Brain microvascular endothelial cell (primary cell): ENCODE data around the gene OPALIN.

ENCODE experiments used
- DNase-seq: peaks from one replicate; pipeline ENCODE4 v3.0.0-alpha.2; 2020
- H3K27ac ChIP-seq: fragments of 250-450 bp; sonication (Bioruptor Pico); 2 replicates; pipeline ENCODE4 v1.5.1; 2020; ENCODE audit warnings: mild to moderate bottlenecking, moderate library complexity
- H3K27me3 ChIP-seq: fragments of 250-450 bp; sonication (Bioruptor Pico); replicated peaks from 2 replicates; pipeline ENCODE4 v1.5.1; 2020; ENCODE audit warnings: mild to moderate bottlenecking
- H3K36me3 ChIP-seq: fragments of 250-450 bp; sonication (Bioruptor Pico); replicated peaks from 2 replicates; pipeline ENCODE4 v1.5.1; 2020; ENCODE audit warnings: mild to moderate bottlenecking
- H3K4me3 ChIP-seq: 2 replicates; pipeline ENCODE4 v1.5.1; 2011; ENCODE audit warnings: low read depth, mild to moderate bottlenecking, control low read depth, low read length, moderate library complexity
- in situ Hi-C: cut with HindIII; loops from 2 replicates; pipeline ENCODE4 v1.10.0; 2017; ENCODE audit warnings: low sequenced_read_pairs, low pct_ligation_motif_present
- TF ChIP-seq, protein P1 (sequence below): IDR thresholded peaks from 2 replicates; pipeline ENCODE4 v1.5.1; 2011; ENCODE audit warnings: low read depth, mild to moderate bottlenecking, moderate library complexity, low read length, control low read depth, inconsistent platforms; ENCODE audit errors: missing control alignments

The OPALIN gene

DNA sequence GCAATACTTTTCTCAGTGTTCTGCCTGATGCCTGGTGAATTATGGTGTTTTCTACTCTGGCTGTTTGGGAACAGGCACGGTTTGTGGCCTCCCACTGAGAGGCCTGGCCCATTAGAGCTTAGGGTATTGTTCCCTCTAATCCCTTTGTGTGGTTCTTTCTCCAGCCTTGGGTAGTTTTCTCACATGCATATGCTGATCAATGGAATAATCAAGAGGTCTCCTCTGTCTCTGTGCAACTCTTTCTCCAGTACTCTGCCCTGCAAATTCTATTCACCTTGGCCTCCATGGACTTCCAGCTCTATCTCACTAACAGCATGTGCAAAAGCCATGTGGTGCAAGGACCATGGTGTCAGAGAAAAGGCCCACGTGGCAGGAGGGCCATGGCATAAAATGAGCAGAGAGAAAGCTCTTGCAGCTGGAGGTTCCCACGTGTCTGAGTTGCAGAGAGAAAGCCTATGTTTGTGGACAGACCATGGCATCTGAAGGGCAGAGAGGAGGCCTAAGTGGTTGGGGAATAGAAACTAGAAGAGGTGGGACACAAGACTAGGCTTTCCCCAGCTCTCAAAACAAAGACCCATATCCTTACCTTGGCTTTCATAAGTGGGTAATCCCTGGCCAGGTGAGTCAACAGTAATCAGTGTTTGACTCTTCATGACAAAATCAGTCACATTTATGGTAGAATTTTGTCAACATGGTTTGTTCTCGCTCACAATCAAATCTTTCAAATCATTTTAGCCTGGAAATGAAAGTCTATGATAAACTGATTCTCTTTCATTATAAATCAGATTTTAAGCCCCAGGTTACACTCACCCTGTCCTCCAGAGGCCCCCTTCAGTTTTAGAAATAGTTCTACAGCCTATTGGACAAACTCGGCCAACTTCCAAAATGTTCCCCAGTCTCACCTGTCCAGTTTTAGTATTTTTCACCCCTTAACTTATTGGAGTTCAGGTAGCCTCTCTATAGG is 17.3 kb downstream of the OPALIN start:
- Histone ChIP-seq H3K36me3 (no peaks in the 10 kb centered on the region), H3K27me3 (no peaks in the 10 kb centered on the region), H3K4me3 (no peak overlapping the region), H3K27ac (no peak overlapping the region)
- no peak for DNase-seq
- TF ChIP-seq, protein P1, sequence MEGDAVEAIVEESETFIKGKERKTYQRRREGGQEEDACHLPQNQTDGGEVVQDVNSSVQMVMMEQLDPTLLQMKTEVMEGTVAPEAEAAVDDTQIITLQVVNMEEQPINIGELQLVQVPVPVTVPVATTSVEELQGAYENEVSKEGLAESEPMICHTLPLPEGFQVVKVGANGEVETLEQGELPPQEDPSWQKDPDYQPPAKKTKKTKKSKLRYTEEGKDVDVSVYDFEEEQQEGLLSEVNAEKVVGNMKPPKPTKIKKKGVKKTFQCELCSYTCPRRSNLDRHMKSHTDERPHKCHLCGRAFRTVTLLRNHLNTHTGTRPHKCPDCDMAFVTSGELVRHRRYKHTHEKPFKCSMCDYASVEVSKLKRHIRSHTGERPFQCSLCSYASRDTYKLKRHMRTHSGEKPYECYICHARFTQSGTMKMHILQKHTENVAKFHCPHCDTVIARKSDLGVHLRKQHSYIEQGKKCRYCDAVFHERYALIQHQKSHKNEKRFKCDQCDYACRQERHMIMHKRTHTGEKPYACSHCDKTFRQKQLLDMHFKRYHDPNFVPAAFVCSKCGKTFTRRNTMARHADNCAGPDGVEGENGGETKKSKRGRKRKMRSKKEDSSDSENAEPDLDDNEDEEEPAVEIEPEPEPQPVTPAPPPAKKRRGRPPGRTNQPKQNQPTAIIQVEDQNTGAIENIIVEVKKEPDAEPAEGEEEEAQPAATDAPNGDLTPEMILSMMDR = no peak
- in situ Hi-C loops = no loop called here

DNA sequence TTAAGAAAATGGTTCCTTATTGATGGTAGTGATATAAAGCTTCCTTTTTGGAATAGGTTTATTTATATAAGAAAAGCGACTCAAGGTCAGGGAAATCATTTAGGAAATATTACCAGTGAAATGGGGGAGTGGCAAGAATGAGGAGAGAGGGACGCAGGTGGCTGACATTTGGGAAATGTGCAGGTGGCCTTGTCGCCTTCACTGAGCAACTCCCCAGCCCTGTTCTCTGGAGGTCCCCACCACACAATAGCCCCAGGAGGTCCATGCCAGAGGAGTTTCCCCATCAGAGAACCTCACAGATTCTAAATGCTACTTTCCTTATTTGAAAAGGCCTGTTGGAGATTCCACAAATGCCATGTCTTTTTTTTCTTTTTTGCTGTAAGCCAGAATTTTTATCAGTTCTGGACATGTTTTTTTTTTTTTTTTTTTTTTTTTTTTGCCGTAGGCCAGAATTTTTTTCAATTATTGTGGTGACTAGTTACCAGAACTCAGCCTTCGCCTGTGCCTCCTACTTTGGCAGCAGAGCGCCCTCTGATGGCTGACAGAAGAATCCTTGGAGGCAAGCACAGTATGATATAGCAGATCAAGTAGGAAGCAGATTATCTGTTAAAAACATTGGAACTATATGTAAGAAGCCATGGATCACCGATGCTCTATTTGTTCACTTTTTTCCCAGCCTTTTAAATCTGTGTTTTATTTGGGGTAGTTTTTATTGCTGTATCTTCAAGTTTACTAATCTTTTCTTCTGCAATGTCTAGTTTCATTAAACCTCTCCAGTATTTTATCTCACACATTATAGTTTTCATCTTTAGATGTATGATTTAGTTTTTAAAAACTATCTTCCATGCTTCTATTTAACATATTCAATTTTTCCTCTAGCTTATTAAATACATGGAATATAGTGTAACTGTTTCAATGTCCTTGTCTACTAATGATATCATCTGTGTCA is 18.6 kb downstream of the OPALIN start:
- TF ChIP-seq, protein P1 = peak; percentile 93

DNA sequence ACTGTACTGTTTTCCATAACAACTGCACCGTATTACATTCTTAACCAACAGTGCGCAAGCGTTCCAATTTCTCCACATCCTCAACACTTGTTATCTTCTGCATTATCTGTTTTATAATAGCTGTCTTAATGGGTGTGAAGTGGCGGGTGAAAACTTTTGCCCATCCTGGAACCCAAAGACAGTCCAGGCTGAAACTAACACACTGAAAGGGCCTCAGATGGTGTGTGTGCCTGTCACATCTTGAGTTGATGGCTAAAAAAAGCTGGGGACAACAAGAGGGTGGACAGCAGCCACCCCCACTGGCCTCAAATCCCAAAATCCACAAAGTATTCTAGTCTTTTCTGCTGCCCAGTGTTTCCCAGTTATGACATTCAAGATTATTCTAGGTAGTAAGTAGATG is 19.4 kb downstream of the OPALIN start:
- no peak for DNase-seq
- no peaks in the 10 kb centered on the region for H3K27me3 ChIP-seq
- in situ Hi-C loops = no loop called here
- H3K4me3 ChIP-seq = no peak overlapping the region
- no peaks in the 10 kb centered on the region for H3K36me3 ChIP-seq
- TF ChIP-seq, protein P1 = no peak
- no peak overlapping the region for H3K27ac ChIP-seq

More for the DNA sequence above, 18.6 kb downstream of the OPALIN start:
- Histone ChIP-seq H3K4me3 (no peak overlapping the region), H3K27me3 (no peaks in the 10 kb centered on the region), H3K27ac (no peak overlapping the region), H3K36me3 (no peaks in the 10 kb centered on the region)
- in situ Hi-C loops = no loop called here
- peak; percentile 72 for DNase-seq

DNA sequence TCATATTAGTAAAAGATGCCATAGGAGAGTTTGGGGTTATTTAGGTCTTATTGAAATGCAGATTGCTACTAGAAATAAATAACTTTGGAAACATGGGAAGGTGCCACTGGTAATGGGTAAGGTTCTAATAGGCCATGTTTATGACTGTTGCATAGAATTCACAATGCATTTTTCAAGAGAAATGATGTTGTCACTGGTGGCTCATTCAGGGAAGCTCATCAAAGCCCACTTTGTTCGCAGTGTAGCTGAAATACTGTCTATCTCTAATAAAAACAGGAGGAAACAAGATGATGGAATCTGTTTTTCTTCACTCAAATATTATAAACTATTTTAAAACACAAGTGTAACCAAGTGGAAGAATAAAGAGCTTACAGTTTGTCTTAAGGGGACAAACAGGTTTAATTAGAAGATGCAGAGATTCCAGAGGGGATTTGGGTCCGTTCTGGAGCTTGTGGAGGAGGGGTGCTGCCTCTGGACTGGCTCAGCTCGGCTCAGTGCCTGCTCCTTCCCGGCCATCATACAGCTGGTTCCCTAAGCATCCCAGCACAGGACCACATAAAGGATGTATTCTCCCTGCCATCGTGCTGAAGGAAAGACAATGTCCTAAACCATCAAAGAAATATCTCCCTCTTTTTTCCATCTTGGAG is 20.4 kb downstream of the OPALIN start:
- in situ Hi-C loops = no loop called here
- Histone ChIP-seq H3K27ac (no peak overlapping the region), H3K27me3 (no peaks in the 10 kb centered on the region), H3K36me3 (no peaks in the 10 kb centered on the region), H3K4me3 (no peak overlapping the region)
- DNase-seq = no peak
- TF ChIP-seq, protein P1 = no peak

DNA sequence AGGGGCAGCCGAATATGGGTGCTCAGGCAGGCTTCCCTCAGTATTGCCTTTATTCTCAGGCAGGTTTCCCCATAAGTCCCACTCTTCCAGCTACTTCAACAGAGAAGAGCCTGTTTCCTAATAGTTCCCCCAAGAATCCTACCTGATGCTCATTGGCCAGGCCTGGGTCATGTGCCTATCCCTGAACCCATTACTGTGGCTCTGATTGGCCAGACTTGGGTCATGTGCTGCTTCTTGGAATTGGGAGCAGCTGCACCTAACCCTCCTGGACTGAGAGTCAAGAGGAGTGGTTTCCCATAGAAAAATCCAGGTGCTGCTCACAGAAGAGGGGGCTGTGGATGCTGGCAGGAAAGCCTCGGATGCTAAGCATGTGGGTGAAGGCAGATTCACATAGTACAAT is 21.7 kb downstream of the OPALIN start:
- Histone ChIP-seq H3K27ac (no peak overlapping the region), H3K36me3 (no peaks in the 10 kb centered on the region), H3K27me3 (no peaks in the 10 kb centered on the region), H3K4me3 (no peak overlapping the region)
- TF ChIP-seq, protein P1 = no peak
- in situ Hi-C loops = no loop called here
- DNase-seq = no peak
